Transverse colon (tissue), 4 donors: Measurements from ENCODE around the gene PPP4R3B.

Experiments
- CTCF ChIP-seq, 5 experiments: fragments of 200-600 bp in 3 of 5; fragments of 450-650 bp in 2 of 5; sonication (generic) in 3 of 5; IDR thresholded peaks; 1 replicate in 2 of 5; 2 replicates in 3 of 5; pipeline ENCODE4 v1.5.1; 2016 to 2017; ENCODE audit warnings: antibody characterized with exemption in 5 of 5, inconsistent platforms in 3 of 5, mild to moderate bottlenecking in 2 of 5, moderate library complexity in 1 of 5
- POLR2A ChIP-seq: fragments of 450-650 bp; IDR thresholded peaks from one replicate; pipeline ENCODE4 v1.6.1; 2016; ENCODE audit warnings: antibody characterized with exemption, mild to moderate bottlenecking, moderate library complexity
- POLR2AphosphoS5 ChIP-seq, 3 donors: sonication (generic); formaldehyde crosslinking; IDR thresholded peaks; one replicate each; pipeline ENCODE4 v1.6.1; 2016; ENCODE audit warnings: antibody characterized with exemption in 3 of 3

GRCh38 chr2:55518841-55519165 is 98.6 kb downstream of the PPP4R3B start:
- no peak for TF ChIP-seq POLR2A
- no peak for TF ChIP-seq POLR2AphosphoS5 (IDR thresholded peaks at IDR 0.05)
- no peak for TF ChIP-seq CTCF (IDR thresholded peaks at IDR 0.05)
